Activated CD8-positive, alpha-beta T cell treated with anti-CD3 and anti-CD28 coated beads for 36 hours (primary cell): ENCODE results near the gene CACNA1C. TPM values are rescaled to one million over a fixed set of nuclear protein-coding genes. Genes with fewer than 3 reads are reported as not detected.

Experiments used
- ATAC-seq: fragments of 200-7000 bp; cut with Tn5 transposase; one replicate; pipeline ENCODE4 v1.10.0; 2021; ENCODE audit warnings: mild to moderate bottlenecking, moderate library complexity
- CTCF ChIA-PET: fragments of 350-600 bp; sonication (Branson Sonifier 250); formaldehyde crosslinking; loops from one replicate; lab custom pipeline; 2021; ENCODE audit warnings: antibody characterized with exemption; lab: Charles Lee
- POLR2A ChIA-PET: fragments of 350-600 bp; sonication (Branson Sonifier 250); formaldehyde crosslinking; loops from one replicate; lab custom pipeline; 2021; ENCODE audit warnings: antibody characterized with exemption; lab: Charles Lee
- DNase-seq: peaks from one replicate; pipeline ENCODE4 v3.0.0-alpha.2; 2020
- H3K27ac Mint-ChIP-seq: one replicate; pipeline ENCODE4 v1.8.0; 2021; ENCODE audit warnings: mild to moderate bottlenecking, mixed read lengths
- H3K27me3 Mint-ChIP-seq: one replicate; pipeline ENCODE4 v1.8.0; 2021; ENCODE audit warnings: mixed read lengths
- H3K36me3 Mint-ChIP-seq: one replicate; pipeline ENCODE4 v1.8.0; 2021; ENCODE audit warnings: low read depth, mixed read lengths
- H3K4me1 Mint-ChIP-seq: one replicate; pipeline ENCODE4 v1.8.0; 2021; ENCODE audit warnings: low read depth, mixed read lengths
- H3K4me3 Mint-ChIP-seq: one replicate; pipeline ENCODE4 v1.8.0; 2021; ENCODE audit warnings: mild to moderate bottlenecking, moderate library complexity, mixed read lengths
- H3K9me3 Mint-ChIP-seq: one replicate; pipeline ENCODE4 v1.8.0; 2021; ENCODE audit warnings: mixed read lengths
- intact Hi-C: fragments of 100-400 bp; cut with micrococcal nuclease; formaldehyde crosslinking; loops from one replicate; pipeline ENCODE4 v1.10.0; 2022
- total RNA-seq, 2 experiments: library from RNA; stranded (reverse); gene quantifications; one replicate each; pipeline ENCODE4 v1.2.3, GENCODE V29; 2021
- TF ChIP-seq, protein P1 (sequence below): fragments of 200-600 bp; IDR thresholded peaks from one replicate; pipeline ENCODE4 v1.8.0; 2022; ENCODE audit warnings: antibody characterized with exemption, mild to moderate bottlenecking

CACNA1C gene
- total RNA-seq, 2 experiments from 2014 or later, result 0.02 to 0.05 TPM

GRCh38 chr12:2225696-2226095 lies 172.9 kb downstream of the CACNA1C start:
- H3K27me3 Mint-ChIP-seq, result peaks cover 6% of the 10 kb centered on the region
- DNase-seq (no peak), ATAC-seq (no peak)
- no peaks in the 10 kb centered on the region for H3K9me3 Mint-ChIP-seq
- H3K4me1 Mint-ChIP-seq, result no peaks in the 10 kb centered on the region
- TF ChIP-seq, protein P1, sequence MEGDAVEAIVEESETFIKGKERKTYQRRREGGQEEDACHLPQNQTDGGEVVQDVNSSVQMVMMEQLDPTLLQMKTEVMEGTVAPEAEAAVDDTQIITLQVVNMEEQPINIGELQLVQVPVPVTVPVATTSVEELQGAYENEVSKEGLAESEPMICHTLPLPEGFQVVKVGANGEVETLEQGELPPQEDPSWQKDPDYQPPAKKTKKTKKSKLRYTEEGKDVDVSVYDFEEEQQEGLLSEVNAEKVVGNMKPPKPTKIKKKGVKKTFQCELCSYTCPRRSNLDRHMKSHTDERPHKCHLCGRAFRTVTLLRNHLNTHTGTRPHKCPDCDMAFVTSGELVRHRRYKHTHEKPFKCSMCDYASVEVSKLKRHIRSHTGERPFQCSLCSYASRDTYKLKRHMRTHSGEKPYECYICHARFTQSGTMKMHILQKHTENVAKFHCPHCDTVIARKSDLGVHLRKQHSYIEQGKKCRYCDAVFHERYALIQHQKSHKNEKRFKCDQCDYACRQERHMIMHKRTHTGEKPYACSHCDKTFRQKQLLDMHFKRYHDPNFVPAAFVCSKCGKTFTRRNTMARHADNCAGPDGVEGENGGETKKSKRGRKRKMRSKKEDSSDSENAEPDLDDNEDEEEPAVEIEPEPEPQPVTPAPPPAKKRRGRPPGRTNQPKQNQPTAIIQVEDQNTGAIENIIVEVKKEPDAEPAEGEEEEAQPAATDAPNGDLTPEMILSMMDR, result no peak
- no peaks in the 10 kb centered on the region for H3K36me3 Mint-ChIP-seq
- ChIA-PET CTCF (no interaction called here), POLR2A (no interaction called here)
- H3K27ac Mint-ChIP-seq, result no peak overlapping the region
- intact Hi-C loops, result no loop called here
- no peak overlapping the region for H3K4me3 Mint-ChIP-seq

- Mint-ChIP-seq H3K4me3 (no peak overlapping the region), H3K4me1 (no peaks in the 10 kb centered on the region), H3K36me3 (no peaks in the 10 kb centered on the region), H3K9me3 (no peaks in the 10 kb centered on the region), H3K27me3 (peaks cover 6% of the 10 kb centered on the region), H3K27ac (no peak overlapping the region)
- ATAC-seq (no peak), DNase-seq (no peak)
- ChIA-PET CTCF (no interaction called here), POLR2A (no interaction called here)
- intact Hi-C loops, result no loop called here
- TF ChIP-seq, protein P1, result no peak
Measured at GRCh38 chr12:2226641-2227040, 173.9 kb downstream of the CACNA1C start.

- Mint-ChIP-seq H3K27ac (no peak overlapping the region), H3K4me1 (no peaks in the 10 kb centered on the region), H3K9me3 (no peaks in the 10 kb centered on the region), H3K36me3 (no peaks in the 10 kb centered on the region), H3K4me3 (no peak overlapping the region), H3K27me3 (peaks cover 6% of the 10 kb centered on the region)
- intact Hi-C loops, result no loop called here
- ChIA-PET CTCF (no interaction called here), POLR2A (no interaction called here)
- DNase-seq (no peak), ATAC-seq (no peak)
- TF ChIP-seq, protein P1, result no peak
Measured at GRCh38 chr12:2227360-2227759, 174.6 kb downstream of the CACNA1C start.

DNA sequence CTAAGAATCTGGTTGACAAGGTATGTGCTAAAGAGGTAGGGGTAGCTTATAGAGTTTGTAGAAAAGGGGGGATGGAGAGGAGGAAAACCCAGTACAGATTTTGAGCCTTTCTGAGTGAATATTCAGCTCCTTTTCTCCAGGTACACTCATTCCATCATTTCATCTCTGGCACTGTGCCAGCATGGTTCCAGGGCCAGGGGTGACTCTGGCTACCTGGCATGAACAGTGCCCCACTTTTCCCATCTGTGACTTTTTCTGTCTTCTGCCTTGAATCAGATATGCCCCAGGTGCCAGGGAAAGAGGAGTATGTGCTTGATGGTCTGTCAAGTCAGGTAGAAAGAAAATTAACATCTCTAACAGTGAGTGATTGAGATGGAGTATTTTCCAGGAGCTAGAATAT lies 175.7 kb downstream of the CACNA1C start:
- H3K9me3 Mint-ChIP-seq, result no peaks in the 10 kb centered on the region
- CTCF ChIA-PET, result no interaction called here
- H3K27ac Mint-ChIP-seq, result no peak overlapping the region
- H3K4me1 Mint-ChIP-seq, result no peaks in the 10 kb centered on the region
- POLR2A ChIA-PET, result no interaction called here
- no peak overlapping the region for H3K4me3 Mint-ChIP-seq
- intact Hi-C loops, result no loop called here
- peaks cover 8% of the 10 kb centered on the region for H3K27me3 Mint-ChIP-seq
- ATAC-seq (no peak), DNase-seq (no peak)
- TF ChIP-seq, protein P1, result no peak
- no peaks in the 10 kb centered on the region for H3K36me3 Mint-ChIP-seq

DNA sequence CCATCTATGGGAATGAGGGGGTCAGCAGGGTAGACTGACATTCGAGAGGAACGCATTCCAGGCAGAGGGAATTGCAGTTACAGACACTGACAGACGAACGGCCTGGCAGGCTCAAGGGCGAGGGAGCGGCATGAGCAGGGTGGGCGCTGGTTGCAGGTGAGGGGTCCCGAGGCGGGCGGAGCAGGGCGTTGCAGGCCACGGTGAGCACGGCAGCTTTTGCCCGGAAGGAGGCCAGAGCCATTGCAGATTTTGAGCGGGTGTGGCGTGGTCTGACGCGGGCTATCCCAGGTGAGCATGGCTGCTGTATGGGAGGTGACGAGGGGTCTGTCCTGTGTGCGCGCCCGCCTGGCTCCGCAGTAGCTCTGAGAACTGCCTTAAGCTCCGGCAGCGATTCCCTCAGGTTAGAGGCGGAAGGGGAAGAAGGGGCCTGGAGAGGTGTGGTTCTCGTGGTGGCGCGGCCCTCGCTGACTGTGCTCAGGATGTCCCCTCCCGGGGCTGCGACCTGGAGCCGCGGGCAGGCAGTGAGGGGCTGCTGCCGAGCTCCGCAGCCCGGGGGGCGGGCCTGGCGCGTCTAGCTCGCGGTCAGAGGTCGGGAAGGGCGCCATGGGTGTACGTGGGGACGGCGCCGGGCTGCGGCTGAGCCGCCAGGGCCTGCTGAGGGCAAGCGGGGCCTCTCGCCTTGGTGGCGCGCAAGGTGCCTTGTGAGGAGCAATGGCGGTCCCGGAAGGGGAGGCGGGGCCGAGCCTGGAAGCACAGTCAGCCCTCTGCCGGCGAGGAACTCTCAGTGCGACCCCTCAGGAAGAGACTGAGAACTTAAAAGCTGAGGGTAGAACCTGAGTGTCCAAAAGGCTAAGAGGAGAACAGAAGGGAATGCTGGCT lies 177.1 kb downstream of the CACNA1C start:
- DNase-seq, result peak; percentile 12

More for the DNA sequence above, 177.1 kb downstream of the CACNA1C start:
- TF ChIP-seq, protein P1, result no peak
- ChIA-PET POLR2A (no interaction called here), CTCF (interaction anchor here (1.6 kb wide), 1 partner anchor 61 kb away, joined by 4 read pairs; no protein-coding TSS in a partner anchor)
- Mint-ChIP-seq H3K36me3 (no peaks in the 10 kb centered on the region), H3K4me3 (no peak overlapping the region), H3K27ac (no peak overlapping the region), H3K4me1 (no peaks in the 10 kb centered on the region), H3K27me3 (peaks cover 10% of the 10 kb centered on the region), H3K9me3 (no peaks in the 10 kb centered on the region)
- intact Hi-C loops, result no loop called here
- ATAC-seq, result no peak
